Cerebellar cortex (tissue), 1 donor: ENCODE results near the gene PPP1R12B.
"Not testable (repeated sequence)": the region's sequence is repeated elsewhere in the genome, so short reads cannot be mapped to it uniquely, and the experiment has no call there.

Experiments used
- DNase-seq: peaks from one replicate; pipeline ENCODE4 v3.0.0-alpha.2; 2015; ENCODE audit warnings: low spot score

The PPP1R12B gene

GRCh38 chr1:202398439-202398838 lies 49.9 kb downstream of the PPP1R12B start:
- peak; percentile 87 for DNase-seq

- not testable (repeated sequence) for DNase-seq
Observed at GRCh38 chr1:202401771-202402170, 53.3 kb downstream of the PPP1R12B start.

GRCh38 chr1:202403381-202403780 lies 54.9 kb downstream of the PPP1R12B start:
- DNase-seq: not testable (repeated sequence)

- peak; percentile 94 for DNase-seq
Observed at GRCh38 chr1:202405928-202406327, 57.4 kb downstream of the PPP1R12B start.

- DNase-seq: not testable (repeated sequence)
Observed at GRCh38 chr1:202406896-202407295, 58.4 kb downstream of the PPP1R12B start.

- not testable (repeated sequence) for DNase-seq
Observed at GRCh38 chr1:202407378-202407777, 58.9 kb downstream of the PPP1R12B start.

- peak; percentile 94 for DNase-seq
Observed at GRCh38 chr1:202410251-202410650, 61.8 kb downstream of the PPP1R12B start.

GRCh38 chr1:202410854-202411357 lies 62.4 kb downstream of the PPP1R12B start:
- not testable (repeated sequence) for DNase-seq

- DNase-seq: no peak
Observed at GRCh38 chr1:202411422-202411821, 62.9 kb downstream of the PPP1R12B start.

- DNase-seq: not testable (repeated sequence)
Observed at GRCh38 chr1:202412421-202412820, 63.9 kb downstream of the PPP1R12B start.

GRCh38 chr1:202416641-202417040 lies 68.1 kb downstream of the PPP1R12B start:
- DNase-seq: no peak

- not testable (repeated sequence) for DNase-seq
Observed at GRCh38 chr1:202417141-202417540, 68.6 kb downstream of the PPP1R12B start.

GRCh38 chr1:202417762-202418201 lies 69.3 kb downstream of the PPP1R12B start:
- DNase-seq: peak; percentile 39

GRCh38 chr1:202419731-202420130 lies 71.2 kb downstream of the PPP1R12B start:
- not testable (repeated sequence) for DNase-seq

- DNase-seq: not testable (repeated sequence)
Observed at GRCh38 chr1:202420422-202421094, 72.1 kb downstream of the PPP1R12B start.

- not testable (repeated sequence) for DNase-seq
Observed at GRCh38 chr1:202422709-202423108, 74.2 kb downstream of the PPP1R12B start.

GRCh38 chr1:202424260-202424659 lies 75.8 kb downstream of the PPP1R12B start:
- DNase-seq: not testable (repeated sequence)

GRCh38 chr1:202430111-202430510 lies 81.6 kb downstream of the PPP1R12B start:
- DNase-seq: not testable (repeated sequence)

- not testable (repeated sequence) for DNase-seq
Observed at GRCh38 chr1:202432338-202432737, 83.8 kb downstream of the PPP1R12B start.

GRCh38 chr1:202433155-202434043 lies 84.9 kb downstream of the PPP1R12B start:
- DNase-seq: no peak

- DNase-seq: no peak
Observed at GRCh38 chr1:202434059-202434458, 85.6 kb downstream of the PPP1R12B start.

- DNase-seq: no peak
Observed at GRCh38 chr1:202438393-202439174, 90.1 kb downstream of the PPP1R12B start.
